HG03139 (cell line): Measurements from ENCODE around the gene EIF1.
"Not testable (repeated sequence)": the region's sequence is repeated elsewhere in the genome, so short reads cannot be mapped to it uniquely, and the experiment has no call there.

ENCODE experiments used
- ATAC-seq: cut with Tn5 transposase; IDR thresholded peaks from one replicate; pipeline ENCODE4 v1.9.1; 2021; ENCODE audit not compliant: unreplicated experiment

EIF1 gene

GRCh38 chr17:41697122-41697962 is 8.7 kb downstream of the EIF1 start:
- no peak for ATAC-seq

DNA sequence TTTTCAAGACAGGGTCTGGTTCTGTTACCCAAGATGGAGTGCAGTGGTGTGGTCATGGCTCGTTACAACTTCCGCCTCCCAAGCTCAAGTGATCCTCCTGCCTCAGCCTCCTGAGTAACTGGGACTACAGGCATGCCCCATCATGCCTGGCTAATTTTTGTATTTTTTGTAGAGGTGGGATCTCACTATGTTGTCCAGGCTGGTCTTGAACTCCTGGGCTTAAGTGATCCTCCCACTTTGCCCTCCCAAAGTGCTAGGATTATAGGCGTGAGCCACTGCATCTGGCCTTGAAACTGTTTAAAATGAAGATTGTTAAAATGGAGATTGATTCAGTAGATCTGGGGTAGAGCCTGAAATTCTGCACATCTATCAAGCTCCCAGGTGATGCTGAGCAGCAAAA is 12.2 kb downstream of the EIF1 start:
- ATAC-seq: not testable (repeated sequence)

DNA sequence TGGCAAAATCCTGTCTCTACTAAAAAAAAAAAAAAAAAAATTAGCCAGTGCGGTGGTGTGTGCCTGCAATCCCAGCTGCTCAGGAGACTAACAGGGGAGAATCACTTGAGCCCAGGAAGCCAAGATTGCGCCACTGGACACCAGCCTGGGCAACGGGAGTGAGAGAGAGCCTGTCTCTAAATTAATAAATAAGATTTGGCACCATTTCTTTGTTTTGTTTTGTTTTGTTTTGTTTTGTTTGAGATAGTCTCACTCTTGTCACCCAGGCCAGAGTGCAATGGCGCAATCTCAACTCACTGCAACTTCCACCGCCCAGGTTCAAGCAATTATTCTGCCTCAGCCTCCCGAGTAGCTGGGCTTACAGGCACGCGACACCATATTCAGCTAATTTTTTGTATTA is 14.0 kb downstream of the EIF1 start:
- no peak for ATAC-seq

- no peak for ATAC-seq
Measured at GRCh38 chr17:41705271-41705991, 16.7 kb downstream of the EIF1 start.

DNA sequence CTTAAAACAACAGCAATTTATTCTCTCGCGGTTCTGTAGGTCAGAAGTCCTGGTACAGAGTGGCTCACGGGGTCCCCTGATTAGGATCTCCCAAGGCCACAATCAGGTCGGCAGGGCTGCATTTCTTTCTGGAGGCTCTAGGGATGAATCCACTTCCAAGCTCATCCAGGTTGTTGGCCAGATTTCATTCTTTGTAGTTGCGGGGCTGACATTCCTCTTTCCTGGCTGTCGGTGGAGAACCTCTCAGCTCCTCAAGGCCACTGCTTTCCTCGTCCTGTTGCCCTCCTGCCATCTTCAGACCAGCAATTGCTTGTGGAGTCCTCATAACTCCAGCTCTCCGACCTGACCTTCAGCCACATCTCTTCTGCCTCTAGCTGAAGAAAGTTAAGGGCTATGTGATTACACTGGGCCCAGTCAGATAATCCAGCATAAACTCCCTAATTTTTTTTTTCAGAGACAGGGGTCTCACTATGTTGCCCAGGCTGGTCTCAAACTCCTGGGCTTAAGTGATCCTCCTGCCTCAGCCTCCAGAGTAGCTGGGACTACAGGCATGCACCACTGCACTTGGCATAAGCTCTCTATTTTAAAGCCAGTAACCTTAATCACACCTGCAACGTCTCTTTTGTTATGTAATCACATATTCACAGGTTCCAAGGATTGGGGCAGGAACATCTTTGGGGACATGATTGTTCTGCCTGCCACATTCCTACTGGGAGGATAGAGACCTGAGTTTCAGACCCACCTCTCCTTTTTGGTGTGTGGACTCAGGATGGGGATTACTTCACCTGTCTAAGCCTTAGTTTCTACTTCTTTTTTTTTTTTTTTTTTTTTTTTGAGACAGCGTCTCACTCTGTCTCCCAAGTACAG is 19.4 kb downstream of the EIF1 start:
- ATAC-seq: no peak

GRCh38 chr17:41710472-41711090 is 21.9 kb downstream of the EIF1 start:
- no peak for ATAC-seq

DNA sequence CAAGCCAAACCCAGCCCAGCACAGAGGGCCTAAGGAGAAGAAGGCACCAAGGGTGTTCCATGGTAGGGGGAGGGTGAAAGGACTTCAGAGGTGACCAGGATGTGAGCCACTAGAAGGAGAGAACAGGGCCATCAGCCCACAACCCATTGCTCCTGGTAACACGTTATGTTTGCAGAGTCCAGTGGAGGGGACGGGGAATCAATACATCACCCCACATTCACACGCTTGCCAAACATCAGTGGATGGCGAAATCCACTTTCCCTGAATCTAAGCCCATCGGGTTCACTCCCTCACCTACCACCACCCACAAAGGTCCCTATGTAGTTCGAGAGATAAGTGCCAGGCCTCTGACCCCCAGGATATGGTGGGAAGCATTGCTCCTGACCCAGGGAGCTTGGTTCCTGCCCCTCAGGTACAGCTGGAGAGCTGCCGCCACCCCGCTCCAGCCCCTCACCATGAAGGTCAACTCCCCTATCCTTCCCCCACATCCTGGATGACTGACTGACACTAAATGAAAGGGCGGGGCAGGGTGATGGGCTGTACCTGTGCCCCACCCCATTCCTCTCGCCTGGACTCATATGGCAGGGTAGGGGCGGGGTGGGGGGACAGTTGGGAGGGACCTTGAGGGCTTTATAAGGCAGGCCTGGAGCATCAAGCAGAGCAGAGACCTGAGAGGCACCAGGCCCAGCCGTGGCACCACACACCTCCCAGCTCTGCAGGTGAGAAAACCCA is 23.1 kb downstream of the EIF1 start, which contains the start of gene GAST:
Gene GAST, plus strand, starts transcription at position 663 of the 732 bp plus-strand sequence. CDS start 3,106 bp downstream, outside the sequence.
- no peak for ATAC-seq

- ATAC-seq: no peak
Measured at GRCh38 chr17:41717408-41718286, 29.0 kb downstream of the EIF1 start.

GRCh38 chr17:41718287-41718645 is 29.6 kb downstream of the EIF1 start:
- no peak for ATAC-seq

DNA sequence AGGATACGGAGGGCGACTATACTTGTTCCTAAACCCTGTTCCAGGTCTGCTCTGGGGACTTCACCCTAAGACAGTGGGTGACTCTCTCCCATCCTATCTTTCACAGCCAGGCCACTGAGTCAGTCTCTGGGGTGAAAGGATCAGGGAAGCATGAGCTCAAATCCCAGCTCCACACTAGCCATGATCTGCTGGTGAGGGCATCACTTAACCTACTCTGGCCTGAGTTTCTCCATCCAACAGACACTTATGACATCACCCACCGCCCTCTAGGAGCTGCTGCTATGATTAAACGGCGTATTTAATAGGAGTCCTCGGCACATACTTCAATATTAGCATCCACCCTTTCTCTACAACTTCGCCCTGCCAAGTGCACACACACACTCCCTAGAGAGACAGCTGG is 33.5 kb downstream of the EIF1 start:
- ATAC-seq: no peak

GRCh38 chr17:41723801-41724475 is 35.3 kb downstream of the EIF1 start:
- no peak for ATAC-seq

DNA sequence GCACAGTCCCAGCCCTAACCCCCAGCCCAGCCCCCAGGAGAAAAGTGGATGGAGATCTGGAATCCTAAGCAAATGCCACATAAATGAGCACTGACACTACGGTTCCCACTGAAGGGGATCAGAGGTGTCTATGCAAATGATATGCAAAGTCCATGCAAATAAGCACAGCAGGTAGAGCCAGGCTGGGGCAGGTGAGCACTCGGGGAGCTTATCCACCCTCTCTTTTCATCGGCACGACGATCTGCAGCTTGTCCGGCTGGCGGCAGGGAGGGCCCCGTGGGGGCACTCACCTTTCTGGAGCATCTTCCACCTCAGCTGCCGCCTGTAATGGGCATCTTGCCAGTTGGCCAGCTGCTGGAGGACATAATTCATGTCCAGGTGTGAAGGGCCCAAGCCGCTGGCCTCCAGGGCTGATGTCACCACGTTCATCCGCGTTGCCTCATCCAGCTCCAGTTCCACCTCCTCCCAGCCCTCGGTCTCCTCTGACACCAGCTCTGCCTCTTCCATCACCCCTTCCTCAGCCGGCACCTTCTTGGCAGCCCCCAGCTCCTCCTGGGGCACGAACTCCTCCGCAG is 35.9 kb downstream of the EIF1 start:
- no peak for ATAC-seq

GRCh38 chr17:41725134-41725533 is 36.4 kb downstream of the EIF1 start:
- no peak for ATAC-seq

DNA sequence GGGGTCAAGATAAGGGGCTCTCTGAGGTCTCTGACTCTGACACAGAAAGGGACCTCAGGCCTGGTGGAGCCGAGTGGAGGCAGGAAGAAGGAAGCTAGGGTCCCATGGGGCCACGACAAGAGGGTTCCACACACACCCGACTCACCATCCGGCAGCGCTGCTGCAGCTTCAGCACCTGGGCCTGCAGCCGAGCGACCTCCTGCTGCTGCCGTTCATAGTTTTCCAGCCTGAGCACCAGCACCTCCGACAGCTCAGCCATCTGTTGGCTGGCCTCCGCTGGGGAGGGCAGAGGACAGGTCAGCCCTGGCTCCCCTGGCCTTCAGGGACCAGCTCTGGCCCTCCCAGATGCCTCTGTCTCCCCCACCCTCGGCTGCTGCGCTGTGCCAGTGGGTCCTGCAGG is 39.4 kb downstream of the EIF1 start:
- ATAC-seq: no peak

DNA sequence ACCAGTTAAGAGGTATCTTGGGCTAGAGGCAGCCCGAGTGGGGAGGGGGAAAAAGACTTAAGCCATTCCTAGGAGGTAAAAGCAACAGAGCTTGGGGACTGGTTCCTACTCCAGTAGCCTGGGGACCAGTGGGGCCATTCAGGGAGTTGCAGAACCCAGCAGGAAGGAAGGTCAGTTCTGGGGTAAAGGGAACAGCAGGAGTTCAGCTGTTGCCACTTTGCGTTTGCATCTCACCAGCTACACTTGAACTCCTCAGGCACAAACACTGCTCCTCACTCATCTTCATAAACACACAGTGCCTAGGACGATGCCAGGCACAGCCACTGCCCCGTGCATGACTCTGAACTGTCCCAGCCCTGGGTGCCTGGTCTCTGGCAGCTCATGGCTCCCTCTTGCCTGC is 41.8 kb downstream of the EIF1 start:
- ATAC-seq: no peak

DNA sequence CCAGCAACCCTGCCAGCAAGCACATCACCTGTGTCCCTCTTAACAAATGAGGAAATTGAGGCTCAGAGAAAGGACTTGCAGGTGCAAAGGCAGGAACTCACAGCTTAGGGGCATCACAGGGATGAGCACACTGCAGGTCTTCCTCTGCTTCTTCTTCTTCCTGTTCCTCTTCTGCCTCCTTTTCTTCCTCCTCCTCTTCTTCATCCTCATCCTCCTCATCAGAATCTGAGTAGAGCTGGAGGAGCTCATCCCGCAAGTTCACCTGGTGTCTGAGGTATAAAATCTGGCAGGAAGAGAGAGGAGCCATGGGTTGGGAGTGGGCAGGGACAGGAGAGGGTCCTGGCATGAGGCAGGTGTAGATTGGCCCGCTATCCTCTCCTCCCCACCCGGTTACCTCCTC is 43.2 kb downstream of the EIF1 start:
- ATAC-seq: no peak

DNA sequence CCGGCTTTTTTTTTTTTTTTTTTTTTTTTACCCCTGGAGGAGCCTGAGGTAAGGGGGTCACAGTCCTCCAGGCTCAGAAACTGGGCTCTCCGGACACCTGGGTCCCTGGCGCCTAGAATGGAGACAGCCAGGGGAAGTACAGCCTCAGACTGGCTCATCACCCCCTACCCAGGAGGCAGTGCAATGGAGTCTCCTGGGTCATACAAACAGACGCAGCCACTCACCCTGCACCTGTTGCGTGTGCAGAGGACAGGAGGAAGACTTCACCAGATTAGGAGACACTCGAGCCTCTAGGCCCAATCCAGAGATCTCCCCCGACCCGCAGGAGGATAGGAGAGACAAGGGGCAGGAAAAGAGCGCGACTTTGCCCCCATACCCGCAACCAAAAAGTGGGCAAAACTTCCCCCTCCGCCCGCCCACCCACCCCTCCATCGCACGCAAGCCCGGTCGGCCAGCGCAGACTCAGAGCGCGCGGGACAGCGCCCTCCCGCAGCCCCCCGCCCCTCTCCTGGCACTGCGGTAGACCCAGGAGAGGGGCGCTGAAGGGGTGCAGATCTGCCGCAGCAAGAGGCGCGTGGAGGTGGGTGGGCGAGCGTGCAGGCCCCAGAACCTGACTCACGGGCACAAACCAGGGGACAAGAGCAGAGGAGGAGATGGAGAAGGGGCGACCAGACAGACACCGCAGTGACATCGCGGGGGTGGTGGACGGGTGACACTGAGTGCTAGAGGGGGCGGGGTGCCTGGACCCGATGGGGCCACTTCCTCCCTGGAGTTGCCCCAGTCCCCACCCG is 44.9 kb downstream of the EIF1 start:
- ATAC-seq: no peak
